Central memory CD4-positive, alpha-beta T cell (primary cell): ENCODE data around the gene AHSG.
A peak's percentile ranks its signal among the peaks of the same experiment; 100 is the strongest.

Source experiments
- DNase-seq: peaks from one replicate; pipeline ENCODE4 v3.0.0; 2022

Gene AHSG

DNA sequence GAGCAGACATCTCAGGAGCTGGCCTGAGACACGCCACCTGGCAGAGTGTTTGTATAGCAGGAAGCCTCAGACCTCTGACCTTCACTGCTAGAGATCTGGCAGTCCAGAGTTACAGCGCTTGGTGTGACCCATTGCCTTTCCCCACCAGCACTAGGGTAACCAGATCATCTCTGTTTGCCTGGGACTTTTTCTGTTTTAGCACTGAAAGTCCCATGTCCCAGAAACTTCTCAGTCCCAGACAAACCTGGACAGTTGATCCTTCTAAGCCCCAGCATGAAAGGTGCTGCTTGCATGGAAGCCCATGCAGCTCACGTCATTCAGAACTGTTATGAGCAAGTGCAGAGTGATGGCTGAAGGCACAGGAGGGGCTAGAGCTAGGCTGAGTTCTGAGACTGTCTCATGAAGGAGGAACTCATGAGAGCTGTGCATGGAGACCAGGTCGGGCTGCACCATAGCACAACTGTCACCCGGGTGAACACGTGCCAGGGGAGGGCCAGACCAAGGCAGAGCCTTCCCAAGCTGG is 18.2 kb upstream of the AHSG start:
- no peak for DNase-seq

DNA sequence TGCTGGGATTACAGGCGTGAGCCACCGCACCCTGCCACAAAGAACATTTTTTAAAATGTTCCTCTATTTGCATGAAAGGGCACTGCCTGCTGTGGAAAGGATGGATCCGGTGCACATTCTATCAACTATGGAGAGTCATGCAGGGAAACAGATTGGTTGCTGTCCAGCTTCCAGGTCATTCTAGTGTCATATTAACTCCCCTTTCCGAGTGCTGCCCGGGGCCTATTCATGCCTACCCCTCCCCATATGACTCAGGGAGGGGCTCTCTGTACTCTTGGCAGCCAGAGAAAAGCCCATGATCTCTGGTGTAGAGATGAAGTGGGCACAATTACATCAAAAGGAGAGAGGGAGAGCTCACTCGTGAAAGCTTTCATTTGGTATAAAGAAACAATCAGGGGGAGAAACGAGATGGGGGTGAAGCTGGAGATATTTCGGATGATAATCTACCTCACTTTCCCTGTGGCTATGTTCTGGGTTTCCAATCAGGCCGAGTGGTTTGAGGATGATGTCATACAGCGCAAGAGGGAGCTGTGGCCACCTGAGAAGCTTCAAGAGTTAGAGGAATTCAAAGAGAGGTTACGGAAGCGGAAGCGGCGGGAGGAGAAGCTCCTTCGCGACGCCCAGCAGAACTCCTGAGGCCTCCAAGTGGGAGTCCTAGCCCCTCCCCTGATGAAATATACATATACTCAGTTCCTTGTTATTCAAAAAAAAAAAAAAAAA is 16.1 kb upstream of the AHSG start:
- no peak for DNase-seq

DNA sequence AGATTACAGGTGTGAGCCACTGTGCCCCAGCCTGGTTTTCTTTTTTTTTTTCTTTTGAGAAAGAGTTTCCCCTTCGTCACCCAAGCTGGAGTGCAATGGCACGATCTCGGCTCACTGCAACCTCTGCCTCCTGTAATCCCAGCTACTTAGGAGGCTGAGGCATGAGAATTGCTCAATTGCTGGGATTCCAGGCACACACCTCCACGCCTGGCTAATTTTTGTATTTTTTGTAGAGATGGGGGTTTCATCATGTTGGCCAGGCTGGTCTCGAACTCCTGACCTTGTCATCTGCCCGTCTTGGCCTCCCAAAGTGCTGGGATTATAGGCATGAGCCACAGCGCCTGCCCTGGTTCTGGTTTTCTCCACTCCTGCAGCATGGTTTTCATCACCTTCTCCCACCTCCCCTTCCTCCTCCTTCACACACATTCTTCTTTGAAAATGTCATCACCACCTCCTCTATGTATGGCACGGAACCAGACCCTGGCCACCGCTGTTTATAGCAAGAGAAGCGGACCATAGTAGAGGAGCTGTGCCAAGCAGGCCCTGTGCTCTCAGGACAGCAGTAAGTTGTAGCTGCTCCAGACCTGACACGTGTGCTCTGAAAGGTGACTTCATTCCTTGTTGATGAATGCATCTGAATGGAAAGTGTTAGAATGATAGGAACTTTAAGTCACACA is 14.6 kb upstream of the AHSG start:
- no peak for DNase-seq

DNA sequence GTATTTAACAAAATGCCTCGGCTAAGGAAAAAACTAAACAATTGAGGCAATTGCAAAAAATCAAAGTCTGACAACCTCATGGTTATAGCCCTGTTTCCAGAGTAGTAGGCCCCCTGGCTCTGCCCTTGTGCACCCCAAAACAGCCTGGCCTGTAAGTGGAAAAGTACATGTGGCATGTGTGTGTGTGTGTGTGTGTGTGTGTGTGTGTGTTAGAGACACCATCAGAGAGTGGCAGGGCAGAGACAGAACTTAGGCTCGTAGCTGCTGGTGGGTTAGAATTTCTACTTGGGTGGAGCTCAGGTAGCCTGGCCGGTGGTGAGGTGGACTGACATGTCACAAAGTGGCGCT is 14.1 kb upstream of the AHSG start:
- no peak for DNase-seq

DNA sequence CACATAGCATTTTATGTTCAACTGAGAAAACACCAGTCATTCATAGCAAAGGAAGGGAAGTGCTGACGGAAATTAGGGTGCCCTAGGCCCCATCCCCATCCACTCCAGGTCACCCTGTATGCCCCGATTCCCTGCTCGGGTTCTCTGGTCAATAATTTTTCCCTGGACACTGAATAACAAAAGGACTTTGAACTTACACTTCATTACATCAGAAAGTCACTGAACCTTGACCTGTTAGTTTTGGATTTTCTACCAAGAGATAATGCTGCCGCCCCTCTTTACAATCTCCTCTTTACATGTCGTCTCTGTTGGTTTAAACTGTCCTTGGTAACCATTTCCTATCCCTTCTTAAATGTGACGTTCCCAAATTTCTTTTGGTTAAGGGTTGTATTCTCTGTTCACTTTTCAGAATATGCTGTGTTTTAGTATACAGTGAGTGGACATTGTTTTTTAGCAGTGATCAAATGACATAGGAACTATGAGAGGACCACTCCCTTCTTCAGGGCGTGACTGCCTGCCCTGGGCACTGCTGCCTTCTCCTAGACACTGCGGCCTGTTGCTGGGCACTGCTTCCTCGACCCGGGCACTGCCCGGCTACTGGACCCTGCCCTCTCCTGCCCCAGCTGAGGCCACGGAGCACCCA is 13.6 kb upstream of the AHSG start:
- no peak for DNase-seq

DNA sequence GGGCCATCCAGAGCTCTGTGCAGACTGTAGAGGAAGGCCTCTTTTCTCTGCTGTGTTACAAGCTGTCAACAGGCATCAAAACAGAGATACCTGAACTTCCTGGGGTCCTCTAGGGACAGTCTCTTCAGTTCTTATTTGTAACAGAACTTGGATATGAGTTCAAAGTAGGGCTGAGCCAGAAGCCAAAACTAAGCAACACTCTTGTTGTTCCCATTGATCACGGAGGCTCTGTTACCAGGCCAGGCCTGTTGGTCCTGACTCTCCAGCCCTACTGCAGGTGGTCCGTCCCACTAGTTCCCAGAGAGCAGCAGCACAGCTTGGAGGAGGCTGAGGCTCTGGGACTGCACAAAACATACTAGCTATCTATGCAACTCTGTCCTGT is 13.1 kb upstream of the AHSG start:
- no peak for DNase-seq

DNA sequence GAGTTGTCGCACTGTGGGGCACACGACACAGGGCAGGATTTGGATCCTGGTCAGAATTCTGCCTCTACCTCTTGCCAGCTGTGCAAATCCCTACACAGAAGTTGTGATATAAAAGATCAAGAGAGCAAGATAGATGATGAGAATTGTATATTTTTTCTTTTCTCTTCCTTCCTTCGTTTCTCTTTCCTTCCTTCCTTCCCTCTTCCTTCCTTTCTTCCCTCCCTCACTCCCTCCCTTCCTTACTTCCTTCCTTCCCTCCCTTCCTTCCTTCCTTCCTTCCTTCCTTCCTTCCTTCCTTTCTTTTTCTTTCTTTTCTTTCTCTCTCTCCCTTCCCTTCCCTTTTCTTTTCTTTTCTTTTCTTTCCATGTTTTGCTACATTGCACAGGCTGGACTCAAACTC is 12.0 kb upstream of the AHSG start:
- no peak for DNase-seq

DNA sequence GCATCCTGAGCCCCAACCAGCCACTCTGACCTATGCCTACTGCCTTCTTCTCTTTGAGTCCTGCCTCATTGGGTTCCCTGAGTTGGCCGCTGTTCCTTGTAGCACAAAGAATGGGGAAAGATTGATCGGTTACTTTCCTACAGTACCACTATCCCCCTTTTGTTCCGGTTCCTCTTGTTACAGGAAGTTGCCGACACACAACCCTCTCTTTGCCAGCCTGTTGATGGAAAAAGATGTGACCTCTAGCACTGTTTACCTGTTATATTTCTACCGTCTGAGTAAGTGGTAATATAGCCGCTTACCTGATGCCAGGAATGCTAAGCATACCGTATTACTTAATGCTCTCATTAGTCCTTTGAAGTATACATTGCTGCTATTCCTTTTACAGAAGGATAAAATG is 9.7 kb upstream of the AHSG start:
- no peak for DNase-seq

DNA sequence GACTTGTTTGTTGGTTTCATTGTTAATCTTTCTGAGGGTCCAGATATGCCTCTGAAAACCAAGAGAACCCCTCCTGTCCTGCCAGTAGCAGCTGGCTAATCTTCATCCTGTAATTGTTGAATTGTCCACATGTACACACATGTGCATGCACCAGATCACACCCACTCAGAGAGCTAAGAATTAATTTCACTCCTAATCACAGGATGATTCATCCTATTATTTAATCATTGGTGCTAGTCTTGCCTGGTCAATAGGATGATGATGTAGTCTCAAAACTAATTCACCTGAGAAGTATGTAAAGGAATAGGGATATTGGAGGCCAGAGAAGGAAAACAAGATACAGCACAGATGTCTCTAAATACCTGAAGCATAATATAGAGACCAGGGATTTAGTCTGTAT is 7.8 kb upstream of the AHSG start:
- DNase-seq, result no peak

DNA sequence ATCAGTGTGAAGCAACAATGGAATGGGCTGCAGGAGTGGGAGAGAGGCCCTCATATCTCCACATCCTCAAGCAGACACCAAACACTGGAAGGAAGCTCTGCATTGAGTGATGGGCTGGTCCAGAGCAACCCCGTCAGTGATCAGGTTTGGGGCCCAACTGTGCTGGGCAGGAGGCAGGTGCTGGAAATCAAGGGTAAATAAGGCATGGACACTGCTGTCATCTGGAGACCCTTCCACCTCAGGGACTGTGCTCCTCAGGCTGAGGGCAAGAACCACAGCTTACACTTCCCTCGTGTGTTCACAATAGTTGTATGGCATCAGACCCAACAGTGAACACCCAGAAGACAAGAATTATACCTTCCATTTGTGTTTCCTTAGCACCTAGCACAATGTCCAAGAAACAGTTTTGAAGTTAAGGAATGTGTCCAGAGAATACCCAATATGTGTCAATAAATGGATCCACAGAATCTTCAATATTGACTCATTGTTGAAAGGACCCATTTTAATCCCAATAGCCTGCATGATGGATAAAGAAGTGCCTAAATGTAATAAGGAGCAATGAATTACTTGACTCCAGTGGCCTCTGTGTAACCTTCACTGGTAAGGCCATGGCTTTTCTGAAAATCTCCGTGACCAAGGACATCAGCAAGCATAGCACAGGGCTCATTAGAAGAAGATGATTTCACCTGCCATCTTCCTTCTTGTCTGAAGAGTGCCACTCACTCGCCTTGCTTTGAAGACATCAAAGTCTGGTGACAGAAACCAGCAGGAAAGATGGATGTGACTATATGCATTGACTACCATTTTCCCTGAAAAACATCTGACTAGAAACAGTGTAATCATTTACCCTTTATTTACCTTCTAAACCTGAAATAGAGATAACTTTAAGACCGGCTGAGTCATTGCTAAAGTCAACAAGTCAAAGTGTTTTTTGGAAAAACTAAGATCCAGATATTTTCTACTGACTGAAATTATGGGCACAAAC is 7.0 kb upstream of the AHSG start:
- DNase-seq, result no peak

DNA sequence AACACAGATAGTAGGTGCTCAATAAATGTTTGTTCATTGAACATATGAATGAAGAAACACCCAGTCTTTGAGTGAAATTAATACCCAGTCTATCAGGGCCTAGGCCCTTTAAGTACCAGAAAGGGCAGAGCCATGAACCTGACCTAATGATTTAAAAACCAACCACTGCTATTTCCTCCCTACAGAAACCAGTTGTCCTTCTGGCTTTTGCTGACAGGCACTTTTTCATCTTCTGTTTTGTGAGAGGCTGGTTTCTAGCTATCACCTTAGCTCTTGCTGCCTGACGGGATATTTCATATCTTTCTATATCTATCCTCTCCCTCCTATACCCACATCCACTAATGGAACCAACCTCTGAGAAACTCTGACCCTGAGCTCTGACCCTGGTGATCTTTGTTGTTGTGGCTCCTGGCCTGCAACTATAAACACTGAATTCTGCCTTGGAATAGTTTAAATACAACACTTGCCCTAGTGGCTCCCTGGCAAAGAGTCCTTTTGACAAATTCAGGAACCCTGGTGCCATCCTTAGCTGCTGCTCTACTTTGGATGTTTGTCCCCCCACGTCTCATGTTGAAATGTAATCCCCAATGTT is 4.1 kb upstream of the AHSG start:
- no peak for DNase-seq

DNA sequence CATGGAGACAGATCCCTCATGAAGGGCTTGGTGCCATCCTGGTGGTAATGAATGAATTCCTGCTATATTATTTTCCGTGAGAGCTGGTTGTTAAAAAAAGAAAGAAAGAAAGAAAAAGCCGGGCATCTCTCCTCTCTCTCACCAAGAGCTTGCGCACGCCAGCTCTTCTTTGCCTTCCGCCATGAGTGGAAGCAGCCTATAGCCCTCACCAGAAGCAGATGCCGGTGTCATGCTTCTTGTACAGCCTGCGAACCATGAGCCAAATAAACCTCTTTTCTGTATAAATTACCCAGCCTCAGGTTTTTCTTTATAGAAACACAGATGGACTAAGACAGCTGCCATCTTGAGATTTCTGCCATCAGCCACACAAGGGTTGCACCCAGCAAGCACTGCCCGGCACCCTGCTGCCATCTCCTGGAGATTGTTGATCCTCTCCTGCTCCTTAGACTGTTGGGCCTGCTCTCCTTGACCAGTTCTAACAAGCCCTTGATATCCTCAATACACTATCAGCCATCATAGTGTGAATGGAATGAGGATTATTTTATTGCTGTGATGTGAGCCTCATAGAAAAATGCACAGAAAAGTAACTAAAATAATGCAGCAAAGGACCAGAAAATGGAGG is 3.5 kb upstream of the AHSG start:
- DNase-seq, result no peak

DNA sequence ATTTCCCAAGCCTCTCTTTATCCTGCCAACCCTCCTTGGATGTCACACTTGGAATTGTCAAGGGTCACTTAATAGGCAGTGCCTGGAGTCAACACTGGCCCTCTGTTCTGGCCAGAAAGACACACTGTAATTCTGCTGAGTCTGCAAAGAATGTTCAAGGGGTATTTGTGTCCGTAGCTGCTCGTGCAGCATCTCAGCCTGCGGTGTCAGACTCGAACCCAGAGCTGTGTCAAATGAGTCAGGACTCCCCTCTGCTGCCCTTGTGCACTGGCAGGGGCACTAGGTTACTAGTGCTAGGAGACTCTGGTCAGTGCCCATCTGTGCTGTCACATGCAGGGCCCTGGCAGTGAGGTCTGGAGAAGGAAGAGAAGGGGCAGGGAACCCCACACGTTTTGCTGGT is 795 bp upstream of the AHSG start:
- DNase-seq, result no peak

DNA sequence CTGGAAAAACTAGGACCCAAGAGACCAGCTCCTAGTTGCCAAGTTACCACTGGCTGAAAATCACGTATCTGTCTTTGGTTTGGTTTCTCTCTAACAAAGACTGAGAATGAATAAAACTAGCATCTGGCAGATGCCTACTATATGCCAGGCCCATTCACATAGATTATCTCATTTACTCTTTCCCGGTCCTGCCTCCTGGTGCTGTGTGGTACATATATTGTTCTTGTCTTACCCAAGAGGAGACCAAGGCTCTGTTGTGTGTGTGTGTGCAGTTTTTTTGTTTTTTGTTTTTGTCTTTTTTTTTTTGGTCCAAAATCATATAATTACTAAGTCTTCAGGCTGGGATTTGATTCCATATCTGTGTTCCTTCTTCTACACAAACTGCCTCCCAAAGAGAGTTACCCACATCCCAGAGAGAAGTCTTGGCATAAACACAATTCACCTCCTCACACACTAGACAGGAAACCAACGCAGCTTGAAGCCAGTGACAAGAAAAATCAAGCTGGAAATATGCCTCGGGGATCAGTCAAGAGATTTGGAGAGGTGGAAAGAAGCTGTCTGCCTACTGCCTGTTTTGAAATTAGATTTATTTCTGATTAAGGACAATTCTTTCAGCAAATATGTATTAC is 891 bp downstream of the AHSG start:
- no peak for DNase-seq

DNA sequence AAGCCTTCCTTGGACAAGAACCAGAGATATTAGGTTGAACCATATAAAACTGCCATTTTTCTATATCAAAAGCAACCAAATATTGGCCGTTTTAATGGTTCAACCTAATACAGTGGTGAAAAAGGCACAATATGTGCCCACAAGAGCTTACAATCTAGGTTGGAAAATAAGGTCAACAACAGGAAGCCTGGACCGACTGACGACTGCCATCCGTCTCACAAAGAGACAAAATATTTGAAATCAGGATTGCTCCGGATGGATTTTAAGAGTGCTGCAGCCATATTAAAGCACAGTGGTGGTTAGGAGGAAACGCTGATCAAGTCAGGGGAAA is 1.4 kb downstream of the AHSG start:
- DNase-seq, result no peak

DNA sequence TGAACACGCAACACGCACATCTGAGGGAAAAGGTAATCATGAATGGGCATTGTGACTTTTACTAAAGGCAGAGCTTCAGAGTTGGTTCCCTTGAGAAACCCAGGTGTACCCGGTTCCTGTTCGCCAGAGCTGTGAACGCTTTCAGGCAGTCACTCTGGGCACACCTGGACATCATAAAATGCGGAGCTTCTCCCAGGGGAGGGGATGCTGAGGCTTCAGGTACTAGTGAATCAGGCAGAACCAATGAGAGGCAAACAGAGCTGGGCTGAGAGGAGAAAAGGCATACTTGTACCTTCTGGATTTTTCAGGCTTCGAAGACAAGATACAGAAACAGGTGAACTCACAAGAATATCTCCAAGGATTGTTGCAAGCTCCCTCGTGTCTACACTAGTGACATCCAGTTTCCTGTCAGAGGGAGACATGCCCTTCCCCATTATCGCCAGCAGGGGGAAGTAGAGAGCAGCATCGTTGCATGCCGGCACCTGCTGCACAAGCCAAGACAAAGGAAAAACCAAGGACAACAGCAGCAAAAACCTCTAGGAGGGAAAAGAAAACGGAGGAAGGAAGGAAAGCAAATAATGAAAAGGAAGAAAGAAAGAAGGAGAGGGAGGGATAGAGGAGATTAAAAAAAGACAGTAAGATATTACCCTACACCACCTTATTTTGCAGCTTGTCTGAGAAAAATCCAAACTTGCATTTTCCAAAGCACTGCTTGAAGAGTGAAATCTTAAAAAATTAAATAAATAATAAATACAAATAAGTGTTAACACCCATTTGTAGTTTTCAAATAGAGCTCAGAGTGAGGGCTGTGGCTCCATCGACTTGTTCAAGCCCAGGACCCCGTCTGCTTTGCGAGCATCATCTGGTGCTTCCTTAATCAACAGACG is 2.0 kb downstream of the AHSG start:
- peak; percentile 65 for DNase-seq

DNA sequence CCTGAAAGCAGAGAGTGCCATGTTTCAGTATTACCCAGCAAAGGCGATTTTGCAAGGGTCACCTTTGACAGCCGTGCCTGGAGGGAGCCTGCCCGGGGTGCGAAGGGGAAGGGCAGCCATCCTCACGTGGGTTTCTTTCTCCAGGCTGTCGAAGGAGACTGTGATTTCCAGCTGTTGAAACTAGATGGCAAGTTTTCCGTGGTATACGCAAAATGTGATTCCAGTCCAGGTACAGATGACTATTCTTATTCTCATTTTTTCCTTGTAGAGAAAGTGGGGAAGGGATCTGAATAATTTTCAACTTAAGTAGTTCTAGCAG is 3.4 kb downstream of the AHSG start:
- no peak for DNase-seq

DNA sequence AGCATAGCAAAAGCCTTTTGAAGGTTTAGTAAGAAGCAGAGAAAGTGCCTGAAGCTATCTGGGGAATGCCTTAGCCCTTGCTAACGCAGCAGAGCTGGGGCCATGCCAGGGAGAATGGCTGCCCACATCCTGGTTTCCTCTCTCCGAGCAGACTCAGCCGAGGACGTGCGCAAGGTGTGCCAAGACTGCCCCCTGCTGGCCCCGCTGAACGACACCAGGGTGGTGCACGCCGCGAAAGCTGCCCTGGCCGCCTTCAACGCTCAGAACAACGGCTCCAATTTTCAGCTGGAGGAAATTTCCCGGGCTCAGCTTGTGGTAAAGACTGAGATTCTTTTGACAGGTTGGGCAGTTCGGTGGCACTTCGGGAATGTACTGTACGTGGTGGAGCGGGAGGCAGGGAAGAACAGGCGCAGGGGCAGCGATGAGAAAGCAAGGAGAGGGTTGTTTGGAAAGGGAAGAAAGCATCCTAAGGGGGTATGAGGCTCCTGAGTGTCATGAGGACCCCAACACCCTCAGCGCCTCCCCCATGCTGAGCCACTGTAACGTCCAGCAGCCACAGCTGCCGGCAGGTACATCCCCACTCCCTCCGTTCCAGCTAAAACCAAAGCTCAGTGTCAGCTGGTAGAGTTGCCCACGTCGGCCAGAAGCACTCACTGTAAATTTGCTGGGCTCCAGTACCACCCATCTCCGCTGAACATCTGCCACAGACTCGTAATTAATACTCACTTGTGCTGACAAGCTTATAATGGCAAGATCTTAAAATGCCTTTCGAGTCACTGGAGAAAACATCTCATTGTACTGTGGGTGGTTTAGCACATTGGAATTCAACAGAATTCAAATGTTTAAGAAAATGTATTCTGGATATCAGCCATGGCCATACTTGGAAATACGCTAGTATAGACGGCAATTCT is 4.4 kb downstream of the AHSG start:
- DNase-seq, result peak; percentile 82

DNA sequence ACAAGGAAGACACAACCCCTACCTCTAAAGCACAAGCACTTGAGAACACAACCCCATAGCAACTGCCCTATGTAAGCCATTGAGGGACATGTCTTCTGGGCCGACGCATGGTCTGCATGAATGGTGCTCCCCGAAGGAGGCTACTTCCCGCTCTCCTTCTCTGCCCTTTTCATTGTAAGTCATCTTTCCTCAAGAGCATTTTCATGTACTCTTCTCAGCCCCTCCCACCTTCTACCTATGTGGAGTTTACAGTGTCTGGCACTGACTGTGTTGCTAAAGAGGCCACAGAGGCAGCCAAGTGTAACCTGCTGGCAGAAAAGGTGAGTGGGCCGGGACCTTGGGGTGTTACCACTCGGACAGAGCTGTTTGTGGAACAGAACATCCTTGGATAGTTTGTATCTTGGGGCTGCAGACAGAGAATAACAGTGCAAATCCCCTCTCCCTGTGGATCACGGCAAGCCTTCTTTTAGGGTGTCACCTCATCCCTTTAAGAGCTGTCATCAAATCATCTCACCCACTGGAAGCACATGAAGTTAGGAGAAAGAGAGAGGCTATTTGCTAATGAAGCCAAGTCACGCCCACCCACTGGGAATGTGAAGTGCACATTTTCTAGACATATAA is 5.6 kb downstream of the AHSG start:
- no peak for DNase-seq
